Tongue (tissue), 2 donors: ENCODE data around the gene ARID2. TPM values are rescaled to one million over a fixed set of nuclear protein-coding genes. Genes with fewer than 3 reads are reported as not detected.

Source experiments
- DNase-seq: peaks from one replicate; pipeline ENCODE4 v3.0.0-alpha.2; 2015
- total RNA-seq: library from RNA; depleted of rRNA; stranded (reverse); fragments of >200 nt; gene quantifications from one replicate; pipeline ENCODE4 v1.2.3, GENCODE V29; 2014

The ARID2 gene, protein sequence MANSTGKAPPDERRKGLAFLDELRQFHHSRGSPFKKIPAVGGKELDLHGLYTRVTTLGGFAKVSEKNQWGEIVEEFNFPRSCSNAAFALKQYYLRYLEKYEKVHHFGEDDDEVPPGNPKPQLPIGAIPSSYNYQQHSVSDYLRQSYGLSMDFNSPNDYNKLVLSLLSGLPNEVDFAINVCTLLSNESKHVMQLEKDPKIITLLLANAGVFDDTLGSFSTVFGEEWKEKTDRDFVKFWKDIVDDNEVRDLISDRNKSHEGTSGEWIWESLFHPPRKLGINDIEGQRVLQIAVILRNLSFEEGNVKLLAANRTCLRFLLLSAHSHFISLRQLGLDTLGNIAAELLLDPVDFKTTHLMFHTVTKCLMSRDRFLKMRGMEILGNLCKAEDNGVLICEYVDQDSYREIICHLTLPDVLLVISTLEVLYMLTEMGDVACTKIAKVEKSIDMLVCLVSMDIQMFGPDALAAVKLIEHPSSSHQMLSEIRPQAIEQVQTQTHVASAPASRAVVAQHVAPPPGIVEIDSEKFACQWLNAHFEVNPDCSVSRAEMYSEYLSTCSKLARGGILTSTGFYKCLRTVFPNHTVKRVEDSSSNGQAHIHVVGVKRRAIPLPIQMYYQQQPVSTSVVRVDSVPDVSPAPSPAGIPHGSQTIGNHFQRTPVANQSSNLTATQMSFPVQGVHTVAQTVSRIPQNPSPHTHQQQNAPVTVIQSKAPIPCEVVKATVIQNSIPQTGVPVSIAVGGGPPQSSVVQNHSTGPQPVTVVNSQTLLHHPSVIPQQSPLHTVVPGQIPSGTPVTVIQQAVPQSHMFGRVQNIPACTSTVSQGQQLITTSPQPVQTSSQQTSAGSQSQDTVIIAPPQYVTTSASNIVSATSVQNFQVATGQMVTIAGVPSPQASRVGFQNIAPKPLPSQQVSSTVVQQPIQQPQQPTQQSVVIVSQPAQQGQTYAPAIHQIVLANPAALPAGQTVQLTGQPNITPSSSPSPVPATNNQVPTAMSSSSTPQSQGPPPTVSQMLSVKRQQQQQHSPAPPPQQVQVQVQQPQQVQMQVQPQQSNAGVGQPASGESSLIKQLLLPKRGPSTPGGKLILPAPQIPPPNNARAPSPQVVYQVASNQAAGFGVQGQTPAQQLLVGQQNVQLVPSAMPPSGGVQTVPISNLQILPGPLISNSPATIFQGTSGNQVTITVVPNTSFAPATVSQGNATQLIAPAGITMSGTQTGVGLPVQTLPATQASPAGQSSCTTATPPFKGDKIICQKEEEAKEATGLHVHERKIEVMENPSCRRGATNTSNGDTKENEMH (N-terminal part only)
- 54.8 TPM for total RNA-seq

DNA sequence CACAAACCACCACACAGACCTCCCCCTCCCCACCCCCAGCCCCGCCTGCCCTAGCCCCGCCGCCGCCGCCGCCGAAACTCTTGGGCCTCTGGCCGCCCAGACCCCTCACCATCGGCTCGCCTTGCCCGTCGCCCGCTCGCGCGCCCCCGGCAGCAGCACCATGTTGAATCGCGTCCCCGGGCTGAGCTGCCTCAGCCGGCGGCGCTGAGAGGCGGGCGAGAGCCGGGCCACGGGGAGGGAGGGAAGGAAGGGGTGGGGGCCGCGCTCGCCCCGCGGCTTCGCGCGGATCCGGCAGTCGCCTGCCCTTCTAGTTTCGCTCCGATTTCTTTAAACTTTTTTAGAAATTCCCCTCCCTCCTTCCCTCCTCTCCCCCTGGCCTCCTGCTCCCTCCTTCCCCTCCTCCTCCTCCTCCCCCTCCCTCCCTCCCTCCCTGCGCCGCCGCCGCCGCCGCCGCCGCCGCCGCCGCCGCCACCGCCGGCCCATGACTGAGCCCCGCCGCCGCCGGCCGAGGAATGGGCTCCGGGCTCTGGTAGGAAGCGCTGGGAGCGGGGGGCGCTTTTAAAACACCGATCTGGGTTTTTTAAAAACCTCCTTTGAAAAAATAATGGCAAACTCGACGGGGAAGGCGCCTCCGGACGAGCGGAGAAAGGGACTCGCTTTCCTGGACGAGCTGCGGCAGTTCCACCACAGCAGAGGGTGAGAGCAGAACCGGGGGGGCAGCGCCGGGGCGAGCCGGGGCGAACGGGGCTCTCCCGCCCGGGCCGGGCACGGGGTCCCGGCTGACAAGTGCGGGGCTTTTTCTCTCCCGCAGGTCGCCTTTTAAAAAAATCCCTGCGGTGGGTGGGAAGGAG, at the start of gene ARID2:
Gene ARID2 (plus strand): TSS at position 474 of the 851 bp plus-strand sequence. CDS start 131 bp downstream, at position 605.
- peak; percentile 86 for DNase-seq

DNA sequence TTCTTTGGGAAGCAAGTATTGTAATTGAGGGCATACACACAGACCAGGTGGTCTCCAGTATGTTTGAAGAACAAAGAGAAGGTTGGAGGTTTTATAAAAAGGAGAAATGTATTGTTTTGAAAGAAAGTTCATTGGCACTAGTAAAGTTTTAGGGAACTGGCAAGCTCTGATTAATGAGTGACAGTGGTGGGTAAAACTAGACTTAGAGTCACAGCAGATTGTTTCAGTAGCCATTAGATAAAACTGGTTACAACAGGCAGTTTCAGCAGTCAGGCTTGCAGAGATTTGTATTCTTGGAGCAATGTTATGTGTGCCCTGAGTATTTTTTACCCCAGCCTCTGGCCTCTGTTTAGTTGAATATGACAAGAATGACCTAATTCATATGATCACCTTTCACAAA, 49.1 kb upstream of the ARID2 start:
- DNase-seq, result no peak

DNA sequence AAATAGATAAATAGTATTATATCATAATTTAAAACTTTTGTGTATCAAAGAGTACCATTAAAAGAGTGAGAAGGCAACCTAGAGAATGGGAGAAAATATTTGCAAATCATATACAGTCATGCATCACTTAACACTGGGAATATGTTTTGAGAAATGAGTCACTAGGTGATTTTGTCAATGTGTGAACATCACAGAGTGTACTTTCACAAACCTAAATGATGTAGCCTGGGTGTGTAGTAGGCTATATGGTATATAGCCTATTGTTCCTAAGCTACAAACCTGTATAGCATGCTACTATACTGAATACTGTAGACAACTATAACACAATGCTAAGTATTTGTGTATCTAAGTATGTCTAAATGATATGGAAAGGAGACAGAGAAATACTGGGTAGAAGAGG, 48.0 kb upstream of the ARID2 start:
- no peak for DNase-seq

DNA sequence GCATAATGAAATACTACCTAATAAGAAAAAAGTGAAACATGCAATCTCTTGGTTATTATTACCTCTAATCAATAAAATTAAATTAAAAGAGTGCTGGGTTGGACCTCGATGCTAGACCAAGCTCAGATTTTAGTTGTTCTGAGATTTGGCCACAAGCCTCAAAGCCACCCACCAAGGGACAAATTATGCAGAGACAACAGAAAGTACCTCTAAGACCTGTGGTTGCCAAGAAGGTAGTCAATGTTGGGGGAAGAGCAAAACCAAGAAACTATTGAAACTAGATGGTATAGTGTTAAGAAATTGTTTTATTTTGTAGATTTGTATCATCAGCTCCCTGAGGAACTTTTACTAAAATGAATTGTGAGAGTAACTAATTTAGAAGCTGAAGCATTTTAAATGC, 43.8 kb upstream of the ARID2 start:
- DNase-seq, result no peak

DNA sequence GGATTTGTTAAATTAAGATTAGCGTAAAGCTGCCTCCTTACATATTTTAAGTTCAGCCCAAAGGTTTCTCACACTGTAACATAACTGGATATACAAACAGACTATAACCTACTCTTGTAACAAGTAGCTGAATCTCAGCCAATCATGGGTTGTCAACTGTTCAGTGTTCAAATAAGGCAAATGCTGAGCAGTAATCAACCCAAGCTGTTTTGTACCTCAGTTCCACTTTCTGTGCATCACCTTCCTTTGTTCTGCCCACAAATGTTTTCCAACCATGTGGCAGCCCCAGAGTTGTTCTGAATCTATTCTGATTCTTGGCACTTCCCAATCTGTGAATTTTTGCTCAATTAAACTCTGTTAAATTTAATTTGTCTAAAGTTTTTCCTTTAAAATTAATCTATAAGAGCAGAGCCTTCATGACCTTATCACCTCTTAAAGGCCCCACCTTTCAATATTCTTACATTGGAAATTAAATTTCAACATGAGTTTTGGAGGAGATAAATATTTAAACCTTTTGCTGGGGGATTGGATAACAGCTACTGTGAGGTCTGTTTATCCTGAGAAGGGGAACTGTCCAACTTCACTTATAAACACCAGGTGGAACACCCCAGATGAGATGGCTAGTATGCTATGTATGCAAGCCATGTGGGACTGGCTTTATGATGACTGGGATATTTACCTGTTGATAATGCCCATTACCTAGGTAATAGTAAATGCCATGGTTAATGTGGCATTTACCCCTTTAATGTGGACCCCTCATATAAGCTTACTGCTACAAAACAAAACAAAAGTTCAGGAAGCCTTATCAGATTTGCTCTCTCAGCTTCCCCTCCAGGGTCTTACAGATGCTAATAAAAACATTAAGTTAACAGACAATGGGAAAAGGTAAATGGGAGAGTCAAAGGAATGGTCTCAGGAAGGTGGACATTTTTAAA, 42.2 kb upstream of the ARID2 start:
- DNase-seq, result no peak

DNA sequence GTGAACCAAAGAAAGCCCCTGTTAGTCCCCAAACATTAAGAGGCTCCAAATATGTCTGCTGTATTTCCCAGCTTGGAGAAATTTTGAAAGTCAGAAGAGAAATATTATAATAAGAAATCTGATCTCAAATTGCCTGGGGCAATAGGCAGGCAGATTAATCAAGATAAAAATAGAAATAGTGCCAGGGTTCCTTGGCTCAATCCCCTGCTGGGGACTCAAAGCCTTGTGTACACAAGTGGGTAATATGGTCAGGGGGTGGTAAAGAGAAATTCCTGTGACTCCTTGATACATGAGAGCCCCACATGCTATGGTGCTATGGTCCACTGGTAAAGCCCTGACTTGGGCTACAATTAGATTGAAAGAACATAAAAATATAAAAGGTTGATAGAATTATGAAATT, 41.3 kb upstream of the ARID2 start:
- no peak for DNase-seq

DNA sequence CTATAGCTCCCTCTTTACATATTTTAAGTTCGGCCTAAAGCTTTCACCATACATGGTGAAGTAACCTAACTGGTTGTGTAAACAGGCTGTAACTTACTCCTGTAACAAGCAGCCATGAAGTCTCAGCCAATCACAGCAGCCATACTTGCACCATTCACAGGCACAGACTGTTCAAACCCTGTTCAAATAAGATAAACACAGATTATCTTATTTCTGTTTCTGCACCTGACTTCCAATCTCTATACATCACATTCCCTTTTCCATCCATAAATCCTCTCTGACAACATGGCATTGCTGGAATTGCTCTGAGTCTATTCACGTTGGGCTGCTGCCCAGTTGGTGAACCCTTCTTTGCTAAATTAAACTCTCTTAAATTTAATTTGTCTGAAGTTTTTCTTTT, 34.5 kb upstream of the ARID2 start:
- DNase-seq, result no peak

DNA sequence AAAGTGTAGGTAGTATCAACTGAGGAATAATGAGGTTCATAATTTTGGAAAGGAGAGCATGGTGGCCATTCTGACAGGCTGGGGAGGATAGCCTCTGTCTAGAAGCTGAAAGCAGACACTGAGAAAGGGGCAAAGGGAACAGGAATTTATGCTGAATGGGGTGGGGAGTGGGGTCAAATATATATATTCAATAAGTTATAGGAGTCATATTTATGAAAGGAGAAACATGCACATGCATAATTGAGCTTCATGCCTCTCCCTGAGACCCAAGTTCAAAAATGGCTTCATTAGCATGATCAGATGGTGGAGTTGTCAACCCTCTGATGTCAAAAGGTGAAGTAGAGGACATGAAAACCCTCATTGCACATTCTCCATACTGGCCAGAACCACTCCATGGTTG, 33.9 kb upstream of the ARID2 start:
- DNase-seq, result no peak

DNA sequence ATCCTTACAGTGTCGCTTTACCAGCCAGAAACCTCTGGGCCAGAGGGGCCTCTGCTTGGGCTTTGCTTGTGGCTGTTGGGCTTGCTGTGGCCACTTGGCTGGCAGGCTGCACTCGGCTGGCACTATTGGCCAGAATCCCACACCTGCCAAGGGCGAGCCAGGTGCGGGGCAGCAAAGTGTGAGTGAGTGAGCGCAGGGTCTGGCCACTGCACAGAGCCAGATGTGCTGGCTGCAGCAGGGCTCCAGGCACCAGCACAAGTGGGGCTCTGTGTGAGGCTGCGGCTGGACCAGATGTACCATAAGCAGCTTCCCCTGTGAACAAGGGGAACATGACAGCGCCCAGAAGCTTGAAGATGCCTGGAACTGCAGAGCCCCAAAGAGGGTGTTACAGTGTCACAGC, 33.5 kb upstream of the ARID2 start:
- DNase-seq, result no peak

DNA sequence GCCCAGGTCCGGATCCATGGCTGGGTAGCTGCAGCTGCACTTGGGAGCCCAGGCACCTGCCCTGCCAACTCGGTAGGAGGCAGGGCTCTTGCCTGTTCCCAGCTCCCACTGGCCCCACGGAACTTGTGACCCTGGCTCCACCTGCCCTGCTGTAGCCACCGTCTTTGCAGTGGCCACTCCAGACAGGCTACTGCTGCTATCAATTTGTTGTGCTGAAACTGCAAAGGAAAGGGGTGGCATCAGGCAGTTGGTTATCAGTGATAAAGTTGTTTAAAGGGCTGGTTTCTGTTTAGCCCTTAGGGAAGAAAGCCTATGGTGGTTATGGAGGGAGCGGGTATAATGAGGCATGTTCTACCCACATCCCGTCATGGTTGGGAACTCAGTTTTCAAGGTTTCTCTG, 32.1 kb upstream of the ARID2 start:
- no peak for DNase-seq

DNA sequence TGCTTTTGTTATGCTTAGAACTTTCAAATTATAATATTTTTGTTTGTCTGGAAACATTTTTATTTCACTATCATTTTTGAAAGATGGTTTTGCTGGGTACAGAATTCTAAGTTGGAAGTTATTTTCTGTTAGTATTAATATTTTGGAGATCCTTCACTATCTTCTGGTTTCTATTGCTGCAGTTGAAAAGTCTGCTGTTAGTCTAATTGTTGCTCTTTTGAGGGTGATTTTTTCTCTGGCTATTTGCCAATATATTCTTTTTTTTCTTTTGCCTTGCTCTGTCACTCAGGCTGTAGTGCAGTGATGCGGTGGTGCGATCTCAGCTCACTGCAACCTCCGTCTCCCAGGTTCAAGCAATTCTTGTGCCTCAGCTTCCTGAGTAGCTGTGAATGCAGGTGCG, 28.2 kb upstream of the ARID2 start:
- DNase-seq, result no peak

DNA sequence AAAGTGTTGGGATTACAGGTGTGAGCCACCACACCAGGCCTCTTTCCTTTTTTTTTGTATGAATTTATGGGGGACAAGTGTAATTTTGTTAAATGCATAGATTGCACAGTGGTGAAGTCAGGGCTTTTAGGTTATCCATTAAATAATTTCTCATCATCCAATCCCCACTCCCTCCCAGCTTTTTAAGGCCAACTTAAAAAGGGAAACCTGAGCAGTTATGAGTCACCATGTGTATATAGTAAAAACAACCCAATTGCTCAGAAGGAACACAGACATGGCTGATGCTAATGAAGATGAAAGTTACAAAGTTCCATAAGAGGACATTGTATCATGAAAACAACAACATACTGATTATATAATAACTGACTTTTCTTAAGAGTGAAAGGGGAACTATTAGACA, 25.6 kb upstream of the ARID2 start:
- DNase-seq, result no peak

DNA sequence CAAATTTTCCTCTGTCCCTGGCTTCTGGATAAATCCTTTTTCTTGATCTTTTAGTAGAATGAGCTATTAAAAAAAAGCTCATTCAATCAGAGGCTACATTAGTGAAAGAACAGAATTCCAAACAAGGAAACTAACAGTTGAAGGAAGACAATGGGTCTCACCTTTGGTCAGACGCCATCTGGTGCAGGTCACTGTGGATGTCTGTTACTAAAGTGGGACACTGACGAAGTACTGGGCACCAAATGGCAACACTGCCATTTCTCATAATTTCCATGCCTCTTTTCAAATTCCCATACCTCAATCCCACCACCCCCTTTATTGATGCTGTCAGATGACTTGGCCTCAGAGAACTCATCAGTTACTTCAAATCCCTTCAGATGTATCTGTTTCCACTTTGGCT, 24.5 kb upstream of the ARID2 start:
- DNase-seq, result no peak

DNA sequence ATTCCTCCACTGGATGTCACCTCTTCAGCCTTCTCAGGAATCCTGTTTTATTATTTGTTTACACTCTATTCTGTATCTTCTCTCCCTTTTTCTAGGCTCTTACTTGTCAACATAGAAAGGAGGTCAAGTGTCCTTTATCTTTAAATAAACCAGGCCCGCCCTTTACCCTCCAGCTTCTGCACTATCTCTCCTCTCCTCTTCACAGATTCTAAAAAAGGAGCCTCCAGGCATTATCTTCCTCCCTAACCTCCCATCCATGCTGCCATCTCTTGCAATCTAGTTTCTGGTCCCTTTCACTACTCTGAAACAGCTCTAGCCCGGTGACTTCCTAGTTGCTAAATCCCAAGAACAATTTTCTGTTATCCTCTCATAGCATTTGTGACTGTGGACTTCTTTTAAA, 24.1 kb upstream of the ARID2 start:
- DNase-seq, result no peak

DNA sequence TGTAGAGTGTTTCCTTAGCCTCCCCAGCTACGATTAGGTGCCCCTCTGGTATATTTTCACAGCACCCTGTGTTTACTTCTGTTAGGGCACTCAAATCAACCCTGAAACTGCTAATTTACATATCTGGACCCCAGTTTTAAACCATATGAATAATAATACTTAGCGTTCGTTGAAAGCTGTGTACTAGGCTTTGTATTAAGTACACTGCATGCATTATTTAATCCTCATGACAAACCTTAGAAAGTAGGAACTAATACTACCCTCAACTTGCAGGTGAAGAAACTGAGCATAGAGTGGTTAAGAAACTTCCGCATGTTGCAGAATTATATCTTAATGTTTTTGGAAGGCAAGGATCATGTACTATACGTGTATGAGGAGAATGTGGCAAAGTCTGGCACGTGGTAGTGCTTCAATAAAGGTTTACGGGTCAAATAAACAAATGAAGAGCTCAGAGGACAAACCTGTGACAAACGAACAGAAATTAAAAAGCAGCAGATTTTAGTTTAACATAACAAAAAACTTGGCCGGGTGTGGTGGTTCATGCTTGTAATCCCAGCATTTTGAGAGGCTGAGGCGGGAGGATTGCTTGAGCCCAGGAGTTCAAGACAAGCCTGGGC, 22.2 kb upstream of the ARID2 start:
- no peak for DNase-seq

DNA sequence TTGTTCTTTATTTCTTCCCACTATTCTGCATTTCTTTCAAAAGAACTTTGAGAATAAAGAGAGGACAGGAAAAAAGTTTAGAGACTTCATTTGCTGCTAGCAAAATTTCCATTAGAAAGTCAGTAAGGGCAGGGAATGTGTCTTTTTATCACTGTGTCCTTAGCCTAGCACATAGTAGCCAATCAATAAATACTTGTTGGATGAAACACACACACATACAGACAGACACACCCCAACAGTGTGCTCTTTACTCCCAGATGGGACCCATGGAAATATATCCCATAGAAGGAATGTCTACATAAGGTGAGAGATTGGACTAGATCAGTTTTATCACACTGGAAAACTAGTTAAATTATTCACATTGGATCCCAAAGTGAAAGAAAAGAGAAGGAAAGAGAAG, 21.1 kb upstream of the ARID2 start:
- no peak for DNase-seq

DNA sequence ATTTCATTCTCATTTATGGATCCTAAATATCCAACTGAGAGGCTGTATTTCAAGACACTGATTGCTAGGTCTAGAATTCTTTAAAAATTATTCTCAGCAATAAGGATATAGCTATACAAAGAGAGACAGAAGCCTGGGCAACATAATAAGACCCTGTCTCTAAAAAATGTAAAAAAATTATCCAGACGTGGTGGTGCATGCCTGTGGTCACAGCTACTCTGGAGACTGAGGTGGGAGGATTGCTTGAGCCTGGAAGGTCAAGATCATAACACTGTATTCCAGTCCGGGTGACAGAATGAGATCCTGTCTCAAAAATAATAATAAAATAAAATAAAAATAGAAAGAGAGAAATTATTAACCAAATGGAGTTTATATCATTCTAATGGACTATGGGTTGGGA, 20.6 kb upstream of the ARID2 start:
- DNase-seq, result no peak

DNA sequence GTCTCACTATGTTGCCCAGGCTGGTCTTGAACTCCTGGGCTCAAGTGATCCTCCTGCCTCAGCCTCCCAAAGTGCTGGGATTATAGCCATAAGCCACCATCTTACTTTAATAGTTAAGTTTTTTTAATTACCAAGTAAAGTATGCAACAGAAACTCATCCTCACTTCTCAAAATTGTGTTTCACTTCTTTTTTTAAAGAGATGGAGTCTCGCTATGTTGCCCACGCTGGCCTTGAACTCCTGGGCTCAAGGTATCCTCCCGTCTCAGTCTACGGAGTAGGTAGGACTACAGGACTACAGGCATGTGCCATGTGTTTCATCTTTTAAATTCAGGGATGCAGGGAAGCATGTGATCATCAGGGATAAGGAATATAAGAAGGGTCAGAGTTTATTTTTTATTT, 17.2 kb upstream of the ARID2 start:
- DNase-seq, result no peak

DNA sequence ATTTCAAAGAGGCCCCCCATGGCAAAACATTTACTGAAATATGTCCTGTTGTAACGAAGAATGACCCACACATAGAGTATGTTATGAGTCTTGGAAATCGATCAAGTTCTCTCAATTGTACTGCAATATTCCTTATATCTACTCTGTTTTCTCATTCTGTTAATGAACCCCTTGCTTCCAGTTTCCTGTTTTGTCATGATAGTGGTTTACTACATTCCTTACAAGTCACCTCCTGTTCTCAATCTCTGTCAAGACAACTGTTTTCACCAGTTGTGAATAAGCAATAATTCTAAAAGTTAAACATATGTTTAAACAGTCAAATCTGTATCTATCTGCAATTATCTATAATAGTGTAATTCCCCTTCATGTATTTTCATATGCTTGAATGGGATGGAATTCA, 16.4 kb upstream of the ARID2 start:
- DNase-seq, result no peak

DNA sequence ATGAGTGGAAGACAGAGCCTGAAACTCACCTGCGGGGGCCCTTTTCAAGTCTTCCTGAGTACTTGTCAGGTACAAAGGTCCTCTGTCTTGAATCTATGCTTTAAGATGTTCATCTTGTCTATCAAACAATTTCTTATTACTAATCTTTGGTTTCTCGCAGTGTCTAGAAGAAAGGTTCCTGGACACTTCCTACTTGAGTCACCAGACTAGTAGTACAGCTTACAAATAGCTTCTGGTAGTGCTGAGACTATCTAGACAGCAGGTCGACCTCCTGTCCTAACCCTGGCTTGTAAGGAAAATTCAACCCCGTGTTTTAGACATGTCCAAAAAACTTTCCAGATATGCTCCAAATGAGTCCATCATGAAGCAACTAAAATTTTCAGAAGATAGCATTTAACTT, 11.2 kb upstream of the ARID2 start:
- DNase-seq, result no peak
